ENCODE data around the gene CEP112. TPM values are rescaled to one million over a fixed set of nuclear protein-coding genes. Genes with fewer than 3 reads are reported as not detected.

Gene CEP112
- total and polyA plus RNA-seq, 4 donors: 5.9 to 32.9 (median 18.8) TPM

DNA sequence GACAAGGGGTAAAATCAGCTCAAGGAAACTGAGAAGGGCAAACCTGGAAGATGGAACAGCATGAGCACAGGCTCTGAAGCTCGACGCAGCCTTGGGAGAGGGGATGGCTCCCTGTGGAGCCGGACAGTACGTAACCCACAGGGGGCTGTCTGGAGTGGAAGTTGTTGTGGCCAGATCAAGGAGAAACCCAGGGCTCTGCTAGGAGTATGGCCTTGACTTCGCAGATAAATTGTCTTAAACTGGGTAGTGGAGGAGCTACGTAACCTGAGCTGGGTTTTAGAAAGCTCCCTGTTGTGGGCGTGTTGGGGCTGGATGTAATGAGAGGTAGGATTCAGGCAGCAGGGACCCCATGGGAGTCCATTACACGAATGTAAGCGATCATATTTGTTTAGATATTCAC, 605.0 kb downstream of the CEP112 start:
- Histone ChIP-seq H3K27ac (ENCODE audit: low read depth in 1 of 2, low read length in 1 of 2) (no peak overlapping the region), H3K4me3 (no peak overlapping the region), H3K36me3 (ENCODE audit: control insufficient read depth in 4 of 4, insufficient read depth in 4 of 4, low read length in 4 of 4) (no peaks in the 10 kb centered on the region), H3K4me1 (ENCODE audit: control insufficient read depth in 5 of 5, insufficient read depth in 5 of 5, low read length in 5 of 5) (peaks cover 2 to 37% (median 13%) of the 10 kb centered on the region in 5 donors), H3K9me3 (ENCODE audit: control insufficient read depth in 4 of 4, insufficient read depth in 3 of 4, low read length in 3 of 4) (no peaks in the 10 kb centered on the region), H3K27me3 (ENCODE audit: control insufficient read depth in 3 of 3, insufficient read depth in 3 of 3, low read length in 2 of 3) (no peaks in the 10 kb centered on the region), H3K9ac (ENCODE audit: insufficient read depth in 1 of 2, low read length in 2 of 2) (no peak overlapping the region)
- 94 to 95% methylated on average over 9 of the region's 9 CpGs for WGBS, 2 donors
- TF ChIP-seq, protein P1, sequence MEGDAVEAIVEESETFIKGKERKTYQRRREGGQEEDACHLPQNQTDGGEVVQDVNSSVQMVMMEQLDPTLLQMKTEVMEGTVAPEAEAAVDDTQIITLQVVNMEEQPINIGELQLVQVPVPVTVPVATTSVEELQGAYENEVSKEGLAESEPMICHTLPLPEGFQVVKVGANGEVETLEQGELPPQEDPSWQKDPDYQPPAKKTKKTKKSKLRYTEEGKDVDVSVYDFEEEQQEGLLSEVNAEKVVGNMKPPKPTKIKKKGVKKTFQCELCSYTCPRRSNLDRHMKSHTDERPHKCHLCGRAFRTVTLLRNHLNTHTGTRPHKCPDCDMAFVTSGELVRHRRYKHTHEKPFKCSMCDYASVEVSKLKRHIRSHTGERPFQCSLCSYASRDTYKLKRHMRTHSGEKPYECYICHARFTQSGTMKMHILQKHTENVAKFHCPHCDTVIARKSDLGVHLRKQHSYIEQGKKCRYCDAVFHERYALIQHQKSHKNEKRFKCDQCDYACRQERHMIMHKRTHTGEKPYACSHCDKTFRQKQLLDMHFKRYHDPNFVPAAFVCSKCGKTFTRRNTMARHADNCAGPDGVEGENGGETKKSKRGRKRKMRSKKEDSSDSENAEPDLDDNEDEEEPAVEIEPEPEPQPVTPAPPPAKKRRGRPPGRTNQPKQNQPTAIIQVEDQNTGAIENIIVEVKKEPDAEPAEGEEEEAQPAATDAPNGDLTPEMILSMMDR (IDR thresholded peaks at IDR 0.05; ENCODE audit: control extremely low read depth, extremely low read depth): no peak
- DNase-seq (no peak), ATAC-seq (ENCODE audit: insufficient read depth, low FRiP score) (no peak)

Other genes with a start within 250 kb of the CEP112 start
- 1 to 10 TPM; 3.9 to 5.6 TPM for gene APOH, start 37.3 kb upstream of the CEP112 start, total RNA-seq
- 10 to 100 TPM in 1 of 2 donors, under 1 TPM in 1; 0.39 to 15.4 TPM for gene APOH, start 37.3 kb upstream of the CEP112 start, polyA plus RNA-seq
- 10 to 100 TPM; 22.5 to 34.8 TPM for gene PRKCA, start 110.5 kb upstream of the CEP112 start, total RNA-seq
- gene PRKCA, start 110.5 kb upstream of the CEP112 start, polyA plus RNA-seq: 1 to 10 TPM; 3.4 to 5.2 TPM

All from lung (tissue), 12 donors.